ENCODE data around the gene GLRX.

Gene GLRX

GRCh38 chr5:95839658-95840057 is 17.1 kb upstream of the GLRX start:
- H3K9ac ChIP-seq (ENCODE audit: low read length): no peak overlapping the region
- H3K27me3 ChIP-seq (replicated peaks; ENCODE audit: insufficient read depth, low read length): no peaks in the 10 kb centered on the region
- peaks cover 35% of the 10 kb centered on the region for H3K4me1 ChIP-seq (ENCODE audit: low read length)
- no peaks in the 10 kb centered on the region for H3K36me3 ChIP-seq (replicated peaks; ENCODE audit: insufficient read depth, low read length)
- H3K4me2 ChIP-seq (ENCODE audit: low read depth, low read length): no peak overlapping the region
- H3K27ac ChIP-seq (ENCODE audit: low read length): no peak overlapping the region
- H3K4me3 ChIP-seq (ENCODE audit: low read length): no peak overlapping the region
- peaks cover 21% of the 10 kb centered on the region for H3F3A ChIP-seq (ENCODE audit: insufficient read depth, low read length)
- no peak overlapping the region for H2AFZ ChIP-seq (ENCODE audit: low read length)
- no peaks in the 10 kb centered on the region for H4K20me1 ChIP-seq (ENCODE audit: insufficient read depth, low read length)
- H3K9me3 ChIP-seq (replicated peaks; ENCODE audit: insufficient read depth, low read length): no peaks in the 10 kb centered on the region
- no peak for TF ChIP-seq EZH2phosphoT487 (IDR thresholded peaks at IDR 0.05; ENCODE audit: low read length)
- TF ChIP-seq CTCF (IDR thresholded peaks at IDR 0.05; ENCODE audit: low read length): no peak
- no peak for TF ChIP-seq EZH2 (optimal IDR thresholded peaks at IDR 0.05; ENCODE audit: low read depth, low read length)
- DNase-seq: no peak
- no peaks in the 10 kb centered on the region for H3K79me2 ChIP-seq (ENCODE audit: low read length)
- no peaks in the 10 kb centered on the region for H3K9me2 ChIP-seq (replicated peaks; ENCODE audit: insufficient read depth, low read length)

GRCh38 chr5:95838556-95838955 is 16.0 kb upstream of the GLRX start:
- H3K4me1 ChIP-seq (ENCODE audit: low read length): peaks cover 35% of the 10 kb centered on the region
- H3K4me2 ChIP-seq (ENCODE audit: low read depth, low read length): no peak overlapping the region
- TF ChIP-seq EZH2 (optimal IDR thresholded peaks at IDR 0.05; ENCODE audit: low read depth, low read length) (no peak), CTCF (IDR thresholded peaks at IDR 0.05; ENCODE audit: low read length) (no peak), EZH2phosphoT487 (IDR thresholded peaks at IDR 0.05; ENCODE audit: low read length) (no peak)
- H3K36me3 ChIP-seq (replicated peaks; ENCODE audit: insufficient read depth, low read length): no peaks in the 10 kb centered on the region
- no peak overlapping the region for H3K4me3 ChIP-seq (ENCODE audit: low read length)
- no peak overlapping the region for H3K27ac ChIP-seq (ENCODE audit: low read length)
- no peaks in the 10 kb centered on the region for H3K9me3 ChIP-seq (replicated peaks; ENCODE audit: insufficient read depth, low read length)
- DNase-seq: no peak
- peaks cover 30% of the 10 kb centered on the region for H3F3A ChIP-seq (ENCODE audit: insufficient read depth, low read length)
- no peak overlapping the region for H3K9ac ChIP-seq (ENCODE audit: low read length)
- H3K79me2 ChIP-seq (ENCODE audit: low read length): no peaks in the 10 kb centered on the region
- no peak overlapping the region for H2AFZ ChIP-seq (ENCODE audit: low read length)
- no peaks in the 10 kb centered on the region for H4K20me1 ChIP-seq (ENCODE audit: insufficient read depth, low read length)
- H3K27me3 ChIP-seq (replicated peaks; ENCODE audit: insufficient read depth, low read length): no peaks in the 10 kb centered on the region
- no peaks in the 10 kb centered on the region for H3K9me2 ChIP-seq (replicated peaks; ENCODE audit: insufficient read depth, low read length)

GRCh38 chr5:95838001-95838520 is 15.5 kb upstream of the GLRX start:
- DNase-seq: no peak
- no peak overlapping the region for H3K27ac ChIP-seq (ENCODE audit: low read length)
- H4K20me1 ChIP-seq (ENCODE audit: insufficient read depth, low read length): no peaks in the 10 kb centered on the region
- H3K4me1 ChIP-seq (ENCODE audit: low read length): peaks cover 35% of the 10 kb centered on the region
- H3K9me2 ChIP-seq (replicated peaks; ENCODE audit: insufficient read depth, low read length): no peaks in the 10 kb centered on the region
- H3K79me2 ChIP-seq (ENCODE audit: low read length): no peaks in the 10 kb centered on the region
- peaks cover 30% of the 10 kb centered on the region for H3F3A ChIP-seq (ENCODE audit: insufficient read depth, low read length)
- no peak overlapping the region for H3K4me3 ChIP-seq (ENCODE audit: low read length)
- H2AFZ ChIP-seq (ENCODE audit: low read length): no peak overlapping the region
- no peak for TF ChIP-seq CTCF (IDR thresholded peaks at IDR 0.05; ENCODE audit: low read length)
- TF ChIP-seq EZH2 (optimal IDR thresholded peaks at IDR 0.05; ENCODE audit: low read depth, low read length): no peak
- TF ChIP-seq EZH2phosphoT487 (IDR thresholded peaks at IDR 0.05; ENCODE audit: low read length): no peak
- H3K9ac ChIP-seq (ENCODE audit: low read length): no peak overlapping the region
- no peak overlapping the region for H3K4me2 ChIP-seq (ENCODE audit: low read depth, low read length)
- no peaks in the 10 kb centered on the region for H3K9me3 ChIP-seq (replicated peaks; ENCODE audit: insufficient read depth, low read length)
- H3K27me3 ChIP-seq (replicated peaks; ENCODE audit: insufficient read depth, low read length): no peaks in the 10 kb centered on the region
- no peaks in the 10 kb centered on the region for H3K36me3 ChIP-seq (replicated peaks; ENCODE audit: insufficient read depth, low read length)

All from MM.1S (cell line).